Adipose tissue (tissue), 3 donors: ENCODE data around the gene L3HYPDH. TPM values are rescaled to one million over a fixed set of nuclear protein-coding genes. Genes with fewer than 3 reads are reported as not detected.

Source experiments
- H3K27ac ChIP-seq: one replicate; pipeline ENCODE4 v1.5.1; 2013; ENCODE audit warnings: low read depth, low read length
- WGBS, 3 donors: extraction: QIAGEN DNeasy Blood & Tissue Kit; methylation state at CpG; one replicate each; pipeline ENCODE4 v1.1.7; 2013; 5-methylcytosine and 5-hydroxymethylcytosine counted together
- polyA plus RNA-seq, 3 donors: library from polyadenylated mRNA; stranded (reverse); fragments of 200-250 nt; gene quantifications; one replicate each; pipeline ENCODE4 v1.2.3, GENCODE V29; 2013
- donor health status: healthy with polysubstance abuse.
- donor health status: Bipolar disorder and iron deficiency.
- donor health status: healthy.

Gene L3HYPDH
- polyA plus RNA-seq, 3 donors: 11.1 to 27.7 (median 20.5) TPM

DNA sequence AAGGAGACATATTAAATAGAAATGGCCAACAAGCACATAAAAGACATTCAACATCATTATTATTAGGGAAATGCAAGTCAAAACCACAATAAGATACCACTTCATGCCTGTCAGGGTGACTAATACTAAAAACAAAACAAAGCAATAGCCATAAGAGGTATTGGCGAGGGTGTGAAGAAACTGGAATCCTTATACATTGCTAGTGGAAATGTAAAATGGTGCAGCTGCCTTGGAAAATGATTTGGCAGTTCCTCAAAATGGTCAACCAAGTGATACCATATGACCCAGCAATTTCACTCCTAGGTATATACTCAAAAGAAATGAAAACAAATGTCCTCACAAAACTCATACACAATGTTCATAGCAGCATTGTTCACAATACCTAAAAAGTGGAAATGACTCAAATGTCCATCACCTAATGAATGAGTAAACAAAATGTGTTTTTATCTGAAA is 46.0 kb downstream of the L3HYPDH start:
- no peak overlapping the region for H3K27ac ChIP-seq
- WGBS, 3 donors: 79 to 97% (median 80%) methylated on average over 1 of the region's 1 CpG

DNA sequence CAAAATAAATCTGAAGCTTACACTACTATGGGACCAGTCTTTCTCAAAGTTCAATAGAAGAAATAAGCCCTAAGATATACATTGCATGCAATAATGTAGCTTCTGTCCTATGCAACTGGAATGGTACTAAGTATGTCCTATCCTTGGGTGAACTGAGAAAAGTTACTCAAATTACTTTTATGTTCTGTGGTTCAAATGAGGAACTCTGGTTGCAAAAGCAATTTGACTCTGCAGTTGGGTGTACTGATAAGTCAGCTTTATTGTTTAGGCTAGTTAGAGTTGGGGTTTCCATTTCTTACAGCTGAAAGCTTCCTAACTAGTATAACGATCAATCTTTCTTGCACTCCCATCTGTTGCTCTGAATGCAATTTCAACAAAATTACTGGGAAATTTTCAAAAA is 48.2 kb downstream of the L3HYPDH start:
- 47 to 97% (median 68%) methylated on average over 1 of the region's 1 CpG for WGBS, 3 donors
- no peak overlapping the region for H3K27ac ChIP-seq

DNA sequence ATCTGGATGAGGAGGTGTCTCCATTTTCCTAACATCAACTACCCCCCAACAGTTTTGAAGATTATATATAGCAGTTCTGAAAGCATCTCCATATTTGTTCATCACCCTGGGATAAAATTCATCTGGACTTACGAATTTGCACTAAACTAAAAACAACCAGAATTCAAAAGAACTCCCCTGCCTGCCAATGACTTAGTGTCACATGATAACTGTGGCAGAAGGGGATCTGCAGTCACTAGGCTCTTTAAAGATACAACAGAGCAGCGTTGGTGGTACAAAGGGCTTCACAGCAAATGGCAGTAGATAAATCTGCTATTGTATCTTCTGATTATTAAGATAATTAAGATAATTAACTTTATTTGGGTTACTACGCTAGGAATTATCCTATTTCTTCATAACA is 49.1 kb downstream of the L3HYPDH start:
- no peak overlapping the region for H3K27ac ChIP-seq
- 82 to 87% (median 86%) methylated on average over 3 of the region's 3 CpGs for WGBS, 3 donors

DNA sequence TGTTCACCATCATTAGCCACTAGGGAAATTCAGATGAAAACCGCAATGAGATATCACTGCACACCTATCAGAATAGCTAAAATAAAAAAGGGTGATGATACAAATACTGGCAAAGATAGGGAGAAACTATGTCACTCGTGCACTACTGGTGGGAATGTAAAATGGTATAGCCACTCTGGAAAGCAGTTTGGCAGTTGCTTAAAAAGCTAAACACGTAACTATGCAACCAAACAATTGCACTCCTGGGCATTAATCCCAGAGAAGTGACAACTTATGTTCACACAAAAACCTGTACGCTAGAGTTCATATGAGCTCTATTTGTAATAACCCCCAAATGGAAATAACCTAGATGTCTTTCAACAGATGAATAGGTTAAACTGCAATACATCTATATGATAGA is 54.4 kb downstream of the L3HYPDH start:
- WGBS, 3 donors: 90 to 91% (median 91%) methylated on average over 4 of the region's 4 CpGs
- H3K27ac ChIP-seq: no peak overlapping the region

DNA sequence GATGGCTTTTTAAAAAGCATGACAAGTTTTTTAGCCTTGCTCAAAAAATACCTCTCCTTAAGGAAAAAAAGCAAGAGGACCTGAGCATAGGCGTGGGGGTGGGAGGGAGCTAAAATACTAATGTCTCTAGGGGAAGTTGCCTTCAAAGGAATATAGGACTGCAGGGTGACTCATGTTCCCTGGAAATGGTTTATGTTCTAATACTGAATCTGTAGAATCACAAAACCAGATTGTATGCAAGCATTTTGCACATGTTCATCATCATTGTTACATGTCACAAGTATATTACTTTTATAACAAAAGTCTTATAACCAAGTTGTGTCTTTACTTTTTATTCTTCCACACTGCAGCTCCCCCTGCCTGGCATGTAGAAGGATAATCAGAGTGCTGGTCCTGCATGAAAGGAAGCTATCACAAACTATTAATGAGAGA is 55.6 kb downstream of the L3HYPDH start:
- 54 to 85% (median 70%) methylated on average over 1 of the region's 1 CpG for WGBS, 3 donors
- H3K27ac ChIP-seq: no peak overlapping the region

DNA sequence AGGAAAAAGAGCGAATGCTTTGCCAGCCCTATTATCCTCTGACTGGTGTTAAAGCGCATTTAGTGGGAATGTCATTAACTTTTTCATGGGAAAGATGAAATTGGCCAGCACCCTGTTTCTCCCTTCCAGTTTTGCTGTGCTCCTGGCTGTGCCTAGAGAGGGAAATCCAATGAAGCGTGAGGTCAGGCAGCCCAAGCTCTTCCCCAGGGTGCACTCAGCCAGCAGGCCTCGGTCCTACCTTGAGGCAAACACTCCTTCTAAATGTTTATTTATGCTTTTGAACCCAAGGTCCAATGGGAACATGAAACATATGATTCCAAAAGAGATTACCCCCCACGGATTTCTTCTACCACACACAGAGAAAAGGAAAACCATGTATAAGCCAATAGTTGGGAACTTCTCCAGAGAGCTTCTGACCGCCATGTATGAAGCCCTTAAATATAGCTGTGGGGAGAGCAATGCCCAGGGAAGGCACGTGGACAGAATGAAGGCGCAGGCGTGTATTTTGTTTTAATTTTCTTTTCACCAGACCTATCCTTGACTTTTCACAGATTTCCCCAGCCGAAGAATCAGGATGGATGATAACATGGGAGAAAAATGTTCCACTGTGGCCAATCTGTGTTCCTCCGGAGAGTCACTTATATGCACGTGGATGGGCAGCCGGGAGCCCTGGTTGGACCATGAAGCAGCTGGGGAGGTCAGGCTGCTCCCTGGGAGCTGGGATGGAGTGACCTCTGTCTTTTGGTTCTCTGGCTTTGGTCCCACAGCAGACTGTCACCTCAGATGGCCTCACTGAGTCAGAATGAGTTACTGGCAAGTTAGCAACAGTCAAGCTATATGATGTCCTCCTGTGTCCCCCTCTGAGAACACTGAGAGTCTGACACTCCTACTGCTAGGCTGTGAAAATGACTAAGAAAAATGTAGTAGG is 56.3 kb downstream of the L3HYPDH start:
- 67 to 87% (median 73%) methylated on average over 13 of the region's 13 CpGs for WGBS, 3 donors

DNA sequence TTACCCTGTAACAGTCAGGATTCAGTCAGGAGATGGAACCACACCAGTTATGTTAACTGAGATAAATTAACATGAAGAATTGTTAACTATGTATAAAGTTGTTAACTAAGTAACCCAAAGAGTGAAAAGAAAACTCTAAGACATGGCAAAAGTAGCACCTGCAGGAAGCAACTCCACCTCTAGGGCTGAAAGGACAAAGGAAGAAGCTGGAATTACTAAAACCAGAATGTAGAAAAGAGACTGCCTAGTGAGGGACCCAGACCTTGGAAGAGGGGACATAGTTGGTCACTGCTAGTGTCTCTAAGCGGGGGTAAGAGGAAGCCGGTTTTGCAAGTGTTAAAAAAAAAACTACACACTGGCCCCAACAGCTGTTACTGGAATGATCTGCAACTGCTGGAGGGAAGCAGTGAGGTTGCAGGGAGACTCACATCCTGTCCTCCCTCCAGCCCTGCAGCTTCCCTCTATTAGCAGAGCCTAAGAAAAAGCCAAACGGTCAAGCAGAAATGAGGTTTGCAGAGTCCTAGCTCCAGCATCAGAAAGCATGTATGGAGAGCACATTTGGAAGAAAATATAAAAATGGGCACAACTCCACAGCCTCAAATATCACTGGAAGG is 58.8 kb downstream of the L3HYPDH start:
- H3K27ac ChIP-seq: no peak overlapping the region
- 25 to 51% (median 33%) methylated on average over 3 of the region's 3 CpGs for WGBS, 3 donors

More for the DNA sequence above, 56.3 kb downstream of the L3HYPDH start:
- H3K27ac ChIP-seq: no peak overlapping the region

DNA sequence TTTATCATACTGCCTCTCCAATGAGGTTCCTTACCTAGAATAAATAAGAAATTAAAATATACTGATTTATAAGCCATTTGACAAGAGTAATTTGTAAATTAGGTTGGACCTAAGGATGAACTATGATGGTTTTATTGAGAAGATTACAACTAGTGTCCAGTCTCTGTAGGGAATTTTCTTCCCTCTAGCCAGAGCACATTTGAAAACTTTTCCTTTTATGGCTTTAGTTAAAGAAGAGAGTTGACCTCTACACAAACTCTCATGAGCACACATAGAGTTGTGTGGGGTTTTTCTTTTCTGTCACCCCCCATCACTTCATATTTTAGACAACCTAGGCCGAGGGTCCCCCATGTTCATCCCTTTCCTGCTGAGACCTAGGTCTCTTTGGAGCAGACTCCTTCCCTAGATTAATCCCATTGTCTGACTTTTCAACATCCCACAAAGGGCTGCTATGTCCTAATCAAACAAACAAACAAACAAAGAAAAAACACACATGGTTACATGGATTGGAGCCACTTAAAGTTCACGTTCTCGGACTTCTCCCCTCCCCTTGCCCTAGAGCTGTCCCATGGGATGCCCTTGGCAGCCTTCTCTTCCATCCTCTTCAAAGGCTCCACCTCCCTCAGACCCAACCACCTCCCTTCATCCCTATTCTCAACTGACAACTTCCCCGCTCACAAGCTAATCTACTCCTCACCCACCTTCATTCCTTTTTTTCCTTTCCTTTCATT is 59.7 kb downstream of the L3HYPDH start:
- H3K27ac ChIP-seq: no peak overlapping the region
- WGBS, 3 donors: 42 to 60% (median 57%) methylated on average over 4 of the region's 4 CpGs

Other genes starting within 250 kb of the L3HYPDH start
- gene GPR135, start 19.0 kb downstream of the L3HYPDH start, polyA plus RNA-seq: 1 to 10 TPM in 1 of 3 donors, under 1 TPM in 2; 0.43 to 1.3 (median 0.79) TPM
- 10 to 100 TPM; 13.3 to 31.9 (median 17.7) TPM for gene JKAMP, start 109 bp upstream of the L3HYPDH start, polyA plus RNA-seq
- gene CCDC175, start 92.4 kb upstream of the L3HYPDH start, polyA plus RNA-seq: not detected